ENCODE measurements around the gene SLC9A5. TPM values are rescaled to one million over a fixed set of nuclear protein-coding genes. Genes with fewer than 3 reads are reported as not detected.

SLC9A5 gene
- polyA plus RNA-seq, 1 donor = 1.5 TPM

- DNase-seq = no peak
Measured at GRCh38 chr16:67241008-67241900, 7.5 kb upstream of the SLC9A5 start.

GRCh38 chr16:67242138-67242730 is 6.5 kb upstream of the SLC9A5 start:
- no peak for DNase-seq

- no peak for DNase-seq
Measured at GRCh38 chr16:67243481-67243880, 5.3 kb upstream of the SLC9A5 start.

GRCh38 chr16:67244387-67245185 is 4.2 kb upstream of the SLC9A5 start:
- DNase-seq = peak; percentile 32

GRCh38 chr16:67245186-67245585 is 3.6 kb upstream of the SLC9A5 start:
- DNase-seq = no peak

- no peak for DNase-seq
Measured at GRCh38 chr16:67245674-67246080, 3.1 kb upstream of the SLC9A5 start.

GRCh38 chr16:67246081-67246755 is 2.6 kb upstream of the SLC9A5 start:
- DNase-seq = peak; percentile 78

GRCh38 chr16:67246756-67247191 is 2.0 kb upstream of the SLC9A5 start:
- no peak for DNase-seq

GRCh38 chr16:67247192-67248072 is 1.3 kb upstream of the SLC9A5 start, which contains the start of gene FHOD1:
TSS of gene FHOD1 (minus strand) at chr16:67247481. CDS start at chr16:67247410, 71 bp downstream.
- peak; percentile 93 for DNase-seq

GRCh38 chr16:67248073-67248400 is 742 bp upstream of the SLC9A5 start:
- DNase-seq = no peak

GRCh38 chr16:67249178-67250044 is 632 bp downstream of the SLC9A5 start:
- no peak for DNase-seq

- DNase-seq = no peak
Measured at GRCh38 chr16:67250045-67250327, 1.2 kb downstream of the SLC9A5 start.

GRCh38 chr16:67252609-67253497 is 4.1 kb downstream of the SLC9A5 start:
- DNase-seq = no peak

GRCh38 chr16:67254801-67255552 is 6.2 kb downstream of the SLC9A5 start:
- DNase-seq = no peak

- no peak for DNase-seq
Measured at GRCh38 chr16:67255553-67256221, 6.9 kb downstream of the SLC9A5 start.

- no peak for DNase-seq
Measured at GRCh38 chr16:67256701-67257230, 8.0 kb downstream of the SLC9A5 start.

- DNase-seq = no peak
Measured at GRCh38 chr16:67257486-67258160, 8.8 kb downstream of the SLC9A5 start.
